NCI-H2107 (cell line): ENCODE results near the gene SPIRE2.
"Not testable (repeated sequence)": the region's sequence is repeated elsewhere in the genome, so short reads cannot be mapped to it uniquely, and the experiment has no call there.

Source experiments
- DNase-seq: peaks from one replicate; lab custom pipeline; 2025; lab: John Stamatoyannopoulos, UW

The SPIRE2 gene

DNA sequence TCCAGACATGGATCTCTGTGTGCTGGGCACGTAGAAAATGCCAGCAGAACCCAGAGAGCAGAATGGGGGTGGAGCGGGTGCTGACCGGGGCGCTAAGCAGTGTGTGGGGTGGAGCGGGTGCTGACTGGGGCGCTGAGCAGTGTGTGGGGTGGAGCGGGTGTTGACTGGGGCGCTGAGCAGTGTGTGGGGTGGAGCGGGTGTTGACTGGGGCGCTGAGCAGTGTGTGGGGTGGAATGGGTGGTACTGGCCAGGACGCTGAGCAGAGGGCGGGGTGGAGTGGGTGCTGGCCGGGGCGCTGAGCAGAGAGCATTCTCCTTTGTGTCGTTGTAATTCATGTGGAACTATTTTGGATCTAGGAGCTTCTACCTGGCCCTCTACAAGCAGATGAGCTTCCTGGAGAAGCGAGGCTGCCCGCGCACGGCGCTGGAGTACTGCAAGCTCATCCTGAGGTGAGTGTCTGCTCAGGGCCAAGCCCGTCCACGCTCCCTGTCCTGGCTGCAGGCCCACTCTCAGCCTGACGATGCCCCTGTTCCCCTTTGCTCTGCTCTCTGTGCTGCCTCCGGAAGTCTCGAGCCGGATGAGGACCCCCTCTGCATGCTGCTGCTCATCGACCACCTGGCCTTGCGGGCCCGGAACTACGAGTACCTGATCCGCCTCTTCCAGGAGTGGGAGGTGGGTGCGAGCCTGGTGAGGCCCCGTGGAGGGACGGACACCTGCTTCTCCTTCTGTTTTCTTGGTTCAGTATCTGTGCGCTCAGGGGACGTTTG, 70.1 kb downstream of the SPIRE2 start:
- no peak for DNase-seq

DNA sequence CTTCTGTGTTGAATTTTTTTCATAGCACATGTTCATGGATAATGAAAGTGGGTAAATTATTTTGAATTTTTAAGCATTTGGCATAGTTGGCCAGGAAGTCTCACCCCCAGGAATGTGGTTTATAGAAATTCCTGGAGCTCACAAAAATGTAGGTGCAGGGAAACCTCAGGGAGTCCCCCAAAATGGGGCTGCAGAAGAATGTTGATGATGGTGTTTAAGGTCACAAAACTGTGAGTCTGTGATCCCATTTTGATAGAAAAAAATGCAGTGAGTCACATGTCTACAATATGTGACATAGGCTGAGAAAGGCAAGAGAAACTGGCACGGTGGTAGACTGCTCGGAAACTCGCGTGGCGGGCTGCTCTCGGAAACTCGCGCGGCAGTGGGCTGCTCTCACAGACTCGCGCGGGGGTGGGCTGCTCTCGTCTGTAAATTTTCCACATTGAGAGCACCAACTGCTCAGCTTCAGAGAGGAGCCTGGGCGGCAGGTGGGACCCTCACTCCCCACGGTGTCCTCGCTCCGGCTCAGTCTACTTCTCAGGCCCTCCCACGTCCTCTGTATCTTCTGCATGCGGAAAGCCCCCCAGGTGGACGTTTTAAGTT, 71.7 kb downstream of the SPIRE2 start:
- no peak for DNase-seq

DNA sequence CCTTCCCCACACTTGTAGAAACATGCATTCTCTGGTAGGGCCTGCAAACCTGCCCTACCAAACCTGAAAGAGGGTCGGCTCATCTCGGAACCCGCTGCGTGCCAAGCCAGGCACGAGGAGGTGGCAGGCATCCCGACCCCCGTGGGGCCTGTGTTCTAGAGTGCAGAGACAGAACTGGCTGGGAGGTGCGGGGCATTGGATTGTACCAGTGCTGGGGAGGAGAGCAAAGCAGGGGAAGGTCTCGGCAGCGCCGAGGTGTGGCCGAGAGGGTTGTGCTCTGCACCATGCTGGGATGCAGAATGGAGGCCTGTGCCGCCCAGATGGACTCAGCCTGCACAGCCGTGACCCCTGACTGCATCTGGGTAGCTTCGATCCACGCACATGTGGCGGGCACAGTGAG, 72.6 kb downstream of the SPIRE2 start:
- no peak for DNase-seq

DNA sequence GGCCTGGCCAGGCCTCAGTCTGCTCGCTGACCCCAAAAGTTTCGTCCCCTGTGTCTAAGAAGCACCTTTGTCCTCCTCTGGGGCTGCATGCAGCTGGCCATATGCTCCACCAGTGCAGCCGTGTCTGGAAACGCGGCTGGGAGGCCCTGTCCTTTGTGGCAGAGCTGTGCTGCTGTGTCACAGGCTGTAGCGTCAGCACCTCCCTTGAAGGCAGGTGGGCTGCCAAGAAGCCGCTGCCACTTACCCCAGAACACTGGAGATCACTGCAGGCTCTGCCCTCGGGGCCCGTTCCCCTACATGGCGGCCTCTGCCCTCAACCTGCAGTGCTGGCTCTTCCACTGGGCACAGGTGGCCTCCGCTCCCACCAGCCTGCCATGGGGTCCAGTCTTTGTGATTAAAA, 74.7 kb downstream of the SPIRE2 start:
- no peak for DNase-seq

DNA sequence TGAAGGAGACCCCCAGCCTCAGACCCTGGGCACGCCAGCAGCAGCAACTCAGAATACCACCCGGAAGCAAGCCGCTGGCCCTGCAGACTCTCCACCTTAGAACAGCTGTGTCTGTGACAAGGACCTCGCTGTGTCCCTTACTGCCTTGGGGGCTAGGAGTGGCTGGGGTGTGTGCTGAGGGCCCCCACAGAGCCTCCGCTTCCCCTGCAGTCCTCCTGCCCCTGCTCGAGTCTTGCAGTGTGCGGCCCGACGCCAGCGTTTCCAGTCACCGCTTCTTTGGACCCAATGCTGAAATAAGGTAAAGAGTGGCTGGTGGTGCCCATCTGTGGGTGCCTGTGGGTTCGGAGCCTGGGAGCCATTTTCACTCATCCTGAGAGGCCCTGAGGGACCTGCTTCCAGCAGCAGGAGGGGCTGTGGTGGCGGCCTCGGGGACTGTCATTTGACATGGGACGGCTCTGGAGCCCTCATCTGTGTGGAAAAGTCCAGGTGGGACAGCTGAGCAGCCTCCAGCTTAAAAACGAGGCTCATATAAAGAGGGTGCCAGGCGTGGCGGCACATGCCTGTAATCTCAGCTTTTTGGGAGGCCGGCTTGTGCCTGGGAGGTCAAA, 75.7 kb downstream of the SPIRE2 start:
- no peak for DNase-seq

DNA sequence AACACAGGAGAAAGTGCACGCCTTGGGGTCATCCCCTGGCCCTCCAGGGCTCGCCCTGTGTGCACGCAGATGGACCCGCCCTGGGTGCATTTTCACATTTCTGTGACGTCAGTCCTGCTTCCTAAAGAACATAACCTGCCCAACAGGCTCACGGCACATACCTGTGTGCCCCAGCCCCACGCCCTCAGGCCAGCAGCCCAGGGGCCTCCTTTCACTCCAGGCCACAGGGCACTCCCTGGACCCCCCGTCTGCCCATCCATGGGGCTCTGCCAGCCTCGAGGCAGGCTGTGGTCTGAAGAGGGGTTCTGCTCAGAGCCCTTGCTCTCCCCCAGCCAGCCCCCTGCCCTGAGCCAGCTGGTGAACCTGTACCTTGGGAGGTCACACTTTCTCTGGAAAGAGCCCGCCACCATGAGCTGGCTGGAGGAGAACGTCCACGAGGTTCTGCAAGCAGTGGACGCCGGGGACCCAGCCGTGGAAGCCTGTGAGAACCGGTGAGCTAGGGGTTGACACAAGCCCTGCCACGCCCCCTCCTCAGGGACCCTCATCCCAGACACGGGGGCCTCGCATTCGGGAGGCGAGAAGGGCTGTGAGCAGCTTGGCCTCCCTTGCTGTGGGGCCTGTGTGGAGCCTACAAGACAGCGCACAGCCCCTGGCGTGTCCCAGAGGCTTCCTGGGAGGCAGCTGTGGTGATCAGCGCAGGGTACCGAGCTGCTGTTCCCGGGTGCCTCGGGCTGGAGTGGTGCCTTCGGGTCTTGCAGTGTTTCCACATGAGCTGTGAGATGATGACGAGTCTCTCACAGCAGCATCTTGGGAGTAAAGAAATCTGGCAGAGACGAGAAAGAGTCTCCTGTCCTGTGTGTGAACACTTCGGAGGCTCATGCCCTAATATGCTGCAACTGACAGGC, 76.6 kb downstream of the SPIRE2 start:
- no peak for DNase-seq

DNA sequence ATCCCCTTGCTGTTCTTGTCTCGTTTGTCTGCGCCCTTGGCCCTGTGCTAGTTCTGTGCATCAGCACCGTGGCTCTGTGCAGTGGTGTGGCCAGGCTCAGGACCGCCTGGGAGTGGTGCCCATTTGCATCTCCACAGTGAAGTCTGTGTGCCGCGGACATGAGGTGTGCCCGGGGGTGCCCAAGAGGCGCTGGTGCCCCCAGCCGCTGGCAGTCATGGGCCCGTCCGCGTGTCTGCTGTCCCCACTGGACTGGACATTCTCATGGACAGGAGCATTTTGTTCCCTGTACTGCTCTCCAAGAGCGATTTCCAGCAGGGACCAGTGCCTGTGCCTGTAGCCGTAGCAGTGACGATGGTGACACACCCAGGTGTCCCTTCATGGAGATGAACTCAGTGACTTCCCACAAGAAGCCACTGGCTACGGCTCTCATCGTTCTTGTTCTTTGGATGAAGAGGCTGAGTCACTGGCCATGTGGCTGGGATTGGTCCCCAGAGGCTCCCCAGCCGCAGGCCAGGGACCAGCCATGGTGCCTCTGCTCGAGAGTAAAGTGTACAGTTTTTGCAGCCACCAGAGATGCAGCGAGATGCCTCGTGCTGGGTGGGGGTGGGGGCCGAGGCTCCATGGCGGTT, 77.3 kb downstream of the SPIRE2 start:
- no peak for DNase-seq

DNA sequence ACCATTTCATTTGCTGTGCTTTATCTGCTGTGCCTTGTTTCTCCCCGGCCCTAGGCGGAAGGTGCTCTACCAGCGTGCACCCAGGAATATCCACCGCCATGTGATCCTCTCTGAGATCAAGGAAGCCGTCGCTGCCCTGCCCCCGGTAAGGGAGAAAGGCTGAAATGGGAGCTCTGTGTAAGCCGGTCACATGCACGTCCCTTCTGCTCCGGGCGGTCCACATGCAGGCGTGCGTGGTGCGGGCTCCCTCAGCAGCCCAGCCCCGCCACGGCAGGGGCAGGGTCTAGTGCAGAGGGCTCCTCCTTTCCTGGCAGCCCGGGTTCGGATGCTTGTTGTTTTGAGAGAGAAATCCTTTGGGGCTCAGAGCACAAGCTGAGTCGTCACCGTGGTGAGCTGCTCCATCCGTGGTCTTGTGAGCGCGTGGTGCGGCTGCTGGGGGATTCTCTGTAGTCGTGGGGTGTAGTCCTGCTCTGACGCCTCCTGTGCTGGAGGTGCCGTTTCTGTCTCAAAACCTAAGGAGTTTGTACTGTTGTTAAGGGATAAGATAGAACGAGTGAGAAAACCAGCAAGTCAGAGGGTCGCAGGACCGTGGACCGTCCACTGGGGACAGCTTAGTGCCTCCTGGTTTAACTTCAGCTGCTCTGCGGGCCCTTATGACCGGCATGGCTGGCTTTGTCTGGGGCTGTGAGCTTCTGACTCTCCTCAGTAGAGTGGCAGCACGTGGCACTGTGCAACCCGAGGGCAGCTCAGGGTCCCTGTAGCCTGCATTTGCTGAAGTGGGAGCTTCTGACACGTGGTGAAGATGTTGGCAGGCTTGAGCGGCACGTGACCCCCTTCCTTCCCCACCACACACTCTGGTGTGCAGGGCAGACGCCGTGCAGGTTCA, 78.1 kb downstream of the SPIRE2 start:
- no peak for DNase-seq

DNA sequence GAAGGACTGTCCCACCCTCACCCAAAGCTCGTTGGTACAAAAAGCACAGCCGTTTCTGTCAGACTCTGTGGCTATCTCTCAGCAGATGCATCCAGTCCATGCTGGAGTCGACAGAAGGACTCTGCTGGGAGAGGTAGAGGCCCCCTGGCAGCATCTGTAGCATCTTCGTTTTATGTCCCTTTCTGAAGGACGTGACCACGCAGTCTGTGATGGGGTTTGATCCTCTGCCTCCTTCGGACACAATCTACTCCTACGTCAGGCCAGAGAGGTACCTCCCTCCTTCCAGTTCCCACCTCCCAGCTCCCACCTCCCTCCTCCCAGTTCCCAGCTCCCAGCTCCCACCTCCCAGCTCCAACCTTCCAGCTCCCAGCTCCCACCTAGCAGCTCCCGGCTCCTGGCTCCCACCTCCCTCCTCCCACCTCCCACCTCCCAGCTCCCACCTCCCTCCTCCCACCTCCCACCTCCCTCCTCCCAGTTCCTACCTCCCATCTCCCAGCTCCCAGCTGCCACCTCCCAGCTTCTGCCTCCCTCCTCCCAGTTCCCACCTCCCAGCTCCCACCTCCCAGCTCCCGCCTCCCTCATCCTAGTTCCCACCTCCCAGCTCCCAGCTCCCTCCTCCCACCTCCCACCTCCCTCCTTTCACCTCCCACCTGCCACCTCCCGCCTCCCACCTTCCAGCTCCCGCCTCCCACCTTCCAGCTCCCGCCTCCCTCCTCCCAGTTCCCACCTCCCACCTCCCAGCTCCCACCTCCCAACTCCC, 79.0 kb downstream of the SPIRE2 start:
- no peak for DNase-seq

DNA sequence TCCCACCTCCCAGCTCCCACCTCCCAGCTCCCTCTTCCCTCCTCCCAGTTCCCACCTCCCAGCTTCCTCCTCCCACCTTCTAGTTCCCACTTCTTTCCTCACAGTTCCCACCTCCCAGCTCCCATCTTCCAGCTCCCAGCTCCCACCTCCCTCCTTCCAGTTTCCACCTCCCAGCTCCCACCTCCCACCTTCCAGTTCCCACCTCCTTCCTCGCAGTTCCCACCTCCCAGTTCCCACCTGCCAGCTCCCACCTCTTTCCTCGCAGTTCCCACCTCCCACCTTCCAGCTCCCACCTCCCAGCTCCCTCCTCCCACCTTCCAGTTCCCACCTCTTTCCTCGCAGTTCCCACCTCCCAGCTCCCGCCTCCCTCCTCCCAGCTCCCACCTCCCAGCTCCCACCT, 80.0 kb downstream of the SPIRE2 start:
- DNase-seq: no peak

DNA sequence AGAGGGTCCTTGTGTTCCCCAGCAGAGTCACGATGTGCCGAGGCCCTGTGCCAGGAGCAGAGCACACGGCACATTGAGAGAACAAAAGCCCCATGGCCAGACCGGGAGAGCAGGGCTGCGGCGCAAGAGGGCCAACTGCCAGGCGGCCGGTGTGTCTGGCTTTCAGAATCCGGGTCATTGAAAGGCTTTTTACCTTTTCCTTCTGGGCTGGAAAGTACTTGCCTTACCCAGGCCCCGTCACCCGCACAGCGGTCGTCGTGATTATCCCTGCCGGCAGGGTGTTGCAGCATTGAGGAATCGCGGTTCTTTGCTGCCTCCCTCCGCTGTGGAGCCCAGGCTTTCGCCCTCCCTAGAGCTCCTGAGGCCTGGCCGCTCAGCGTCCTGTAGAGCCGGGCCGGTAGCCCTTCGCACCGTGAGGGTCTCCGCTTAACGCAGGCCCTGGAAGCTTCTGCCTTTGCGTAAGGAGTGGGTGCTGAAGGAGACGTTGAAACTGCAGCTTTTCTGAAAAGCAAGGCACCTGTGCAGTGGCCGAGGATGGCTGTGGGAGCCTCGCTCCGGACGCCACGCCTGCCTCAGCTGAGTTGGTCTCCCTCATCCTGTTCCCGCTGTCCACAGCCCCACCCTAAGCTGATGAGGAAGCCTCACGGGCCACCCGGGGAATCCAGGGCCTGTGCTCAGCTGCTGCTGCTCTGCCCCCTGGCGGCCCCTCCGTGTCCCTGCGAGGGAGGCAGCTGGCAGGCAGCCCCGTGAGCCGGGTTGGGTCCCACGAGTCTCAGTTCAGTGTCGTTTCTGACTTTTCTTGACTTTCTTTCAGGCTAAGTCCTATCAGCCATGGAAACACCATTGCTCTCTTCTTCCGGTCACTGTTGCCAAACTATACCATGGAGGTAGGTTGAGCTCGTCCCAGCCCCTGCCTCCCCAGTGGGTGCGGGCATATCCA, 81.8 kb downstream of the SPIRE2 start:
- no peak for DNase-seq

DNA sequence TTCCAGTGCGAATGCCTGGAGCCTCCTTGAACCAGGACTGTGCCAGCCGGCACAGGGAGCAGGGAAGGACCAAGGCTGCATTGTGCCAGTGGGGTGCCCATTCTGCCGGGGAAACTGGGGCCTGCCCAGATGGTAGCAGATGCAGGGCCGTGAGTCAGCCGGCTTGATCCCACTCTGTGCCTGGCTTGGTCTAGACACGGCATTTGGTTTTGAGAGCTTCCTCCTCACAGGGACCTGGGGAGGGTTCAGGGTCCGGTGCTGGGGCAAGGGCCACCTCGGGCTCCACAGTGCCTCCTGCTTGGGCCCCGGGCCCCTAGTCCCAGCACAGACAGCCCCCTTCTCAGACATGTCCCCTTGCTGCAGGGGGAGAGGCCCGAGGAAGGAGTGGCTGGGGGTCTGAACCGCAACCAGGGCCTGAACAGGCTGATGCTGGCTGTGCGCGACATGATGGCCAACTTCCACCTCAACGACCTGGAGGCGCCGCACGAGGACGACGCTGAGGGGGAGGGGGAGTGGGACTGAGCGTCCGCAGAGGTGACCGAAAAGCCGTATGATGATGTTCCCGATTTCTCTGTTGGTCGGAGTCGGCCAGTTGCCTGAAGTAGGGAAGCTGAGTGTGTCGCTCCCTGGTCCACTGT, 82.6 kb downstream of the SPIRE2 start:
- DNase-seq: no peak

DNA sequence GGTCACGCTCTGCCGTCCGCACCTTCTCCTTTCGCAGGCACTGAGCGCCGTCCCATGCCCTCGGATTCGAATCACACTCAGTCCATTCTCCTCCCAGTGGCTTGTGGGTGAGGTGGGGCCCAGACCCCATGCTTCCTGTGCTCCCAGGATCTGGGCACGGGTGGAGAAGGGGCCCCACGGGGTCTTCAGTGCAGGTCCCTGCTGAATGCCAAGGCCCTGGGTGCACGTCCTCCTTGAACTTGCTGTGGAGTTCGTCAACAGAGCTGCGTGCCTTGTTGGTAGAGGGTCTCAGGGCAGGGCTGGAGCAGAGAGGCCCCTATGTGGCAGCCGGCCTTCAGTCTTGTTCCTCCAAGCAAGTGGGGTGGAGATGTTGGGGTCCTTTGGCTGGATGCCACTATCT, 83.1 kb downstream of the SPIRE2 start:
- DNase-seq: no peak

DNA sequence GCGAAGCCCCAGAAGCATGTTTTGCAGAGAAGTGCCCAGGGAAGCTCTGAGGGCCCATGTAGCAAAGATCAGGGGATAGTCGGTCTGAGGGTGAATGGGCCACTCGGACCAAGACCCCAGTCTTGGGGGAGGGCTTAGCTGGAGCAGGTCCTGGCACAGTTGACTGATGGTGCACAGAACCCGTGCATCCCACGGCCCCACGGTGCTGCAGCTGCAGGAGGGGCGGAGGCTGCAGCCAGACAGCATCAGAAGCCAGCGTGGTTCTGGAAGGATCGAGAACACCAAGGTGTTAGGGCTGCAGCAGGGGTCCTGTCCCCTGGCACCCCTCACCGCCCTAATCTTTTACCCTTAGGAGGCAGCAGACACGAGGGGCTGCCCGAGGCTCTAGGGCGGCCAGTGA, 83.9 kb downstream of the SPIRE2 start:
- DNase-seq: no peak

DNA sequence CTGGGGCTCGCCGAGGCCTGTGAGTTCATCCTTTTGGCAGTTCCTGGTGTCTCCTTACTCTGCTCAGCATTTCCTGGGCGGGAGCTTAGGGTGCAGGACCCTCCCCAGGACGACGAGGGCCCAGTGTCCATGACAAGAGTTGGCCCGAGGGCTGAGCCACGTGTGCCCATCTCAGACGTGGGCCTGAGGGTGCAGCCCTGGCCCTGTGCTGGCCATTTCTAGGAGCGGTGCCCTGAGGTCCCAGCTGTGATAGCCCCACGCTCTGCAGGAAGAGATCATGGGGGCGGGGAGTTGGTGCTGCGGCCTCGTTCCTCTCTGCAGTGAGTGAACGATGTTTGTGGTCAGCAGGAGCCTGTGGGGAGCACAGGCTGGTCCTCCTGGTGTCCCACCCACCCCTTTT, 84.4 kb downstream of the SPIRE2 start:
- no peak for DNase-seq

DNA sequence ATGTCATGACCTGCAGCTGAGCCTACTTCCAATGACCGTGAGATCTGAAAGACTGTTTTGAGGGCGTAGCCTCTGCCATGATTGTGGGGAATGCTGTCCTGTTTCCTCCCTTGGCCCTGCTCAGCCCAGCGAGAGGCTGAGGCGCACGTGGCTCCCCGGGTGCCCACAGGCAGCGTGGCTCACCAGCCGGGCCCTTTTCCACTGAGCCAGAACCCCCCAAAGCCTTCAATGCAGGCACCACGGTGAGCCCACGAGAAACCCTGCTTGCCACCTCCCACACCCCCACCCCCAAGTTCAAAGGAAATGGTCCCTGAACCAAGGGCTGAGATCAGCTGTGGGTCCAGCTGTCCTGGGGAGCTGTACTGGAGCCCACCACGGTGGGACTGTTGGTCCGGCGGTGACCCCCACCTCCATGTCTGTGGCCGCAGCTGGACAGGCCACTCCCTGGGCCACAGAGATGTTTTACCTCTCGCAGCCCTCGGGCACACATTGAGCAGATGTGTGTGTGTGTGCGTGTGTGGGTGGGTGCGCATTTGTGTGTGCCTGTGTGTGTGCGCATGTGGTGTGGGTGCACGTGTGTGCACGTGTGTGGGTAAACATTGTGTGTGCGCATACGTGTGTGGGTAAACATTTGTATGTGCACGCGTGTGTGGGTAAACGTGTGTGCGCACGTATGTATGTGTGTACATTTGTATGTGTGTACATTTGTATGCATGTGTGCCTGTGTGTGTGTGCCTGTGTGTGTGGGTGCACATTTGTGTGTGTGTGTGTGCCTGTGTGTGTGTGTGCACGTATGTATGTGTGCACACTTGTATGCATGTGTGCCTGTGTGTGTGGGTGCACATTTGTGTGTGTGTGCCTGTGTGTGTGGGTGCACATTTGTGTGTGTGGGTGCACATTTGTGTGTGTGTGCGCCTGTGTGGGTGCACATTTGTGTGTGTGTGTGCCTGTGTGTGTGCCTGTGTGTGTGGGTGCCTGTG, 85.4 kb downstream of the SPIRE2 start:
- DNase-seq: no peak

DNA sequence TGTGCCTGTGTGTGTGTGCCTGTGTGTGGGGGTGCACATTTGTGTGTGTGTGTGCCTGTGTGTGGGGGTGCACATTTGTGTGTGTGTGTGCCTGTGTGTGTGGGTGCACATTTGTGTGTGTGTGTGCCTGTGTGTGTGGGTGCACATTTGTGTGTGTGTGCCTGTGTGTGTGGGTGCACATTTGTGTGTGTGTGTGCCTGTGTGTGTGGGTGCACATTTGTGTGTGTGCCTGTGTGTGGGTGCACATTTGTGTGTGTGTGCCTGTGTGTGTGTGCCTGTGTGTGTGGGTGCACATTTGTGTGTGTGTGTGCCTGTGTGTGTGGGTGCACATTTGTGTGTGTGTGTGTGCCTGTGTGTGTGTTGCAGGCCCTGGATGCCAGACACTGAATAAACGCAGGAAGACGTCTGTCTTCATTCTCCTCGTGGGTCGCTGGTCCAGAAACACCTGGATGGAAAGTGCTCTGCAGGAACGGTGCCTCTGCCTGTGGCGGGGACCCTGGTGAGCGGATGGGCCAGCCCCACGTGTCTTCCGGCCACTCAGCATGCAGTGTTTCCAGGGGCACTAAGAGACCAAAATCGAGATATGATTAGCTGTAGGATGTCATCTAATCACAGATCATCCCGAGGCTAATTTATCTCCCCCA, 86.5 kb downstream of the SPIRE2 start:
- not testable (repeated sequence) for DNase-seq
